H1 (cell line): Measurements from ENCODE around the gene NUFIP2. TPM values are rescaled to one million over a fixed set of nuclear protein-coding genes. Genes with fewer than 3 reads are reported as not detected.

Source experiments
- CTCF ChIA-PET: fragments of 300-600 bp; sonication (Branson Sonifier 250); formaldehyde crosslinking; loops from one replicate; lab custom pipeline; 2021; ENCODE audit not compliant: partially characterized antibody; lab: Charles Lee
- POLR2A ChIA-PET: fragments of 300-600 bp; sonication (Branson Sonifier 250); formaldehyde crosslinking; loops from one replicate; lab custom pipeline; 2021; ENCODE audit warnings: inconsistent platforms; ENCODE audit not compliant: partially characterized antibody; lab: Charles Lee
- DNase-seq, 2 experiments: peaks; one replicate each; pipeline versions ENCODE4 v3.0.0 to v3.0.0-alpha.2; 2010 to 2022; ENCODE audit warnings: low spot score in 2 of 2, low read depth in 1 of 2, mixed read lengths in 1 of 2
- FAIRE-seq: peaks from 2 replicates; lab custom pipeline; 2011; peaks lifted over from hg19 to GRCh38; lab: Jason Lieb, UNC
- H2AFZ ChIP-seq: 2 replicates; pipeline ENCODE4 v1.8.1; 2012; ENCODE audit warnings: low read length, inconsistent platforms
- H2AK5ac ChIP-seq: 2 replicates; pipeline ENCODE4 v1.6.1; 2013; ENCODE audit warnings: low read depth, low read length
- H2BK120ac ChIP-seq: replicated peaks from 2 replicates; pipeline ENCODE3; 2013; ENCODE audit warnings: low read depth, low read length, inconsistent platforms
- H2BK12ac ChIP-seq: 2 replicates; pipeline ENCODE4 v1.6.1; 2013; ENCODE audit warnings: low read depth, low read length
- H2BK15ac ChIP-seq: 2 replicates; pipeline ENCODE4 v1.6.1; 2013; ENCODE audit warnings: low read length
- H2BK20ac ChIP-seq: 2 replicates; pipeline ENCODE4 v1.6.1; 2013; ENCODE audit warnings: low read length
- H2BK5ac ChIP-seq: 2 replicates; pipeline ENCODE4 v1.6.1; 2013; ENCODE audit warnings: low read depth, low read length
- H3K14ac ChIP-seq: 2 replicates; pipeline ENCODE4 v1.6.1; 2013; ENCODE audit warnings: inconsistent platforms; ENCODE audit not compliant: insufficient read length
- H3K18ac ChIP-seq: 2 replicates; pipeline ENCODE4 v1.6.1; 2013; ENCODE audit warnings: low read length; ENCODE audit errors: extremely low read depth
- H3K23ac ChIP-seq: 2 replicates; pipeline ENCODE4 v1.6.1; 2013; ENCODE audit warnings: inconsistent platforms; ENCODE audit not compliant: insufficient read length
- H3K23me2 ChIP-seq: 2 replicates; pipeline ENCODE4 v1.6.1; 2013; ENCODE audit warnings: low read depth, low read length
- H3K27ac ChIP-seq: 2 replicates; pipeline ENCODE4 v1.6.1; 2011; ENCODE audit warnings: low read depth, low read length, inconsistent platforms
- H3K27me3 ChIP-seq, 4 experiments: replicated peaks in 1 of 4; 1 replicate in 1 of 4; 2 replicates in 3 of 4; pipeline versions ENCODE4 v1.6.1 to v1.8.1; 2011 to 2013; ENCODE audit warnings: low read length in 3 of 4, mild to moderate bottlenecking in 3 of 4, inconsistent platforms in 2 of 4, mixed read lengths in 2 of 4, moderate library complexity in 1 of 4; ENCODE audit not compliant: control insufficient read depth in 3 of 4, insufficient read depth in 3 of 4; ENCODE audit errors: extremely low read depth in 1 of 4
- H3K36me3 ChIP-seq, 4 experiments: 2 replicates each; pipeline versions ENCODE4 v1.6.1 to v1.8.1; 2011 to 2013; ENCODE audit warnings: mild to moderate bottlenecking in 4 of 4, low read length in 3 of 4, moderate library complexity in 2 of 4, control low read depth in 1 of 4, inconsistent platforms in 1 of 4; ENCODE audit not compliant: insufficient read depth in 4 of 4, control insufficient read depth in 2 of 4
- H3K4ac ChIP-seq: replicated peaks from 2 replicates; pipeline ENCODE3; 2013; ENCODE audit warnings: low read length, low read depth, mixed read lengths, inconsistent platforms; ENCODE audit not compliant: insufficient read length
- H3K4me1 ChIP-seq, 4 experiments: replicated peaks in 1 of 4; 1 replicate in 1 of 4; 2 replicates in 3 of 4; pipeline versions ENCODE4 v1.6.1 to v1.8.1; 2011 to 2013; ENCODE audit warnings: low read length in 3 of 4, inconsistent platforms in 2 of 4, mixed read lengths in 1 of 4; ENCODE audit not compliant: insufficient read depth in 4 of 4, control insufficient read depth in 3 of 4
- H3K4me2 ChIP-seq, 2 experiments: 2 replicates each; pipeline versions ENCODE4 v1.6.1 to v1.8.1; 2011 to 2013; ENCODE audit warnings: low read depth in 2 of 2, low read length in 2 of 2, control low read depth in 1 of 2, inconsistent platforms in 1 of 2, mild to moderate bottlenecking in 1 of 2; ENCODE audit not compliant: insufficient read depth in 1 of 2
- H3K4me3 ChIP-seq, 4 experiments: fragments of 200-600, 300-600 bp in 1 of 4; sonication (generic), shearing (Covaris generic), sonication (Bioruptor Twin) in 1 of 4; 2 replicates each; pipeline versions ENCODE4 v1.5.1 to v1.8.1; 2011 to 2016; ENCODE audit warnings: low read length in 4 of 4, low read depth in 3 of 4, control low read depth in 2 of 4, inconsistent platforms in 2 of 4, mild to moderate bottlenecking in 2 of 4, mixed read lengths in 1 of 4, moderate library complexity in 1 of 4; ENCODE audit not compliant: insufficient read depth in 2 of 4; ENCODE audit errors: extremely low read depth in 1 of 4
- H3K56ac ChIP-seq: replicated peaks from 2 replicates; pipeline ENCODE3; 2013; ENCODE audit warnings: low read depth, mild to moderate bottlenecking, mixed read lengths, low read length, inconsistent platforms; ENCODE audit not compliant: insufficient read length
- H3K79me1 ChIP-seq: 2 replicates; pipeline ENCODE4 v1.6.1; 2013; ENCODE audit warnings: low read depth, low read length, control low read depth
- H3K79me2 ChIP-seq, 2 experiments: 2 replicates each; pipeline versions ENCODE4 v1.6.1 to v1.8.1; 2012 to 2013; ENCODE audit warnings: low read length in 2 of 2, mild to moderate bottlenecking in 2 of 2, inconsistent platforms in 1 of 2; ENCODE audit not compliant: insufficient read depth in 2 of 2, control insufficient read depth in 1 of 2
- H3K9ac ChIP-seq, 4 experiments: replicated peaks in 1 of 4; 1 replicate in 1 of 4; 2 replicates in 3 of 4; pipeline versions ENCODE4 v1.6.1 to v1.8.1; 2011 to 2013; ENCODE audit warnings: low read depth in 3 of 4, low read length in 3 of 4, control low read depth in 2 of 4, mild to moderate bottlenecking in 2 of 4, moderate library complexity in 2 of 4, inconsistent platforms in 1 of 4; ENCODE audit errors: extremely low read depth in 1 of 4
- H3K9me3 ChIP-seq, 2 experiments: 2 replicates each; pipeline versions ENCODE4 v1.6.1 to v1.8.1; 2012 to 2013; ENCODE audit warnings: mild to moderate bottlenecking in 2 of 2, moderate library complexity in 2 of 2, control low read depth in 1 of 2, inconsistent platforms in 1 of 2, low read depth in 1 of 2, low read length in 1 of 2, mixed read lengths in 1 of 2; ENCODE audit not compliant: insufficient read depth in 2 of 2
- H4K20me1 ChIP-seq, 2 experiments: replicated peaks in 1 of 2; 2 replicates each; pipeline versions ENCODE3 to v1.8.1; 2011 to 2013; ENCODE audit warnings: inconsistent platforms in 2 of 2, low read length in 2 of 2, mild to moderate bottlenecking in 1 of 2; ENCODE audit not compliant: insufficient read depth in 2 of 2, control insufficient read depth in 1 of 2
- H4K5ac ChIP-seq: 2 replicates; pipeline ENCODE4 v1.6.1; 2013; ENCODE audit warnings: low read length, low read depth, mixed read lengths, inconsistent platforms; ENCODE audit not compliant: insufficient read length
- H4K8ac ChIP-seq: 2 replicates; pipeline ENCODE4 v1.8.0; 2013; ENCODE audit warnings: mild to moderate bottlenecking, moderate library complexity, low read length, inconsistent platforms; ENCODE audit not compliant: insufficient read depth; ENCODE audit errors: extremely low read depth
- H4K91ac ChIP-seq: replicated peaks from 2 replicates; pipeline ENCODE3; 2013; ENCODE audit warnings: low read length, mixed read lengths, inconsistent platforms; ENCODE audit not compliant: insufficient read length
- ASH2L ChIP-seq: fragments of 200-600, 300-600 bp; sonication (generic); IDR thresholded peaks from one replicate; pipeline ENCODE4 v1.7.1; 2017; ENCODE audit warnings: low read length
- SIX5 ChIP-seq: IDR thresholded peaks from 2 replicates; pipeline ENCODE4 v1.6.1; 2011; ENCODE audit warnings: mild to moderate bottlenecking, low read depth, low read length
- SP2 ChIP-seq: IDR thresholded peaks from 2 replicates; pipeline ENCODE4 v1.6.1; 2012; ENCODE audit warnings: mild to moderate bottlenecking, low read length, inconsistent platforms
- WGBS, 2 experiments: shearing (Covaris generic) in 1 of 2; methylation state at CpG; one replicate each; pipeline versions ENCODE4 v1.1.6 to v1.1.7; 2013 to 2015; ENCODE audit warnings: low lambda C conversion rate in 2 of 2, mixed read lengths in 2 of 2, inconsistent platforms in 1 of 2, low coverage in 1 of 2, missing lambda C conversion rate in 1 of 2; ENCODE audit not compliant: insufficient replicate concordance in 2 of 2, insufficient coverage in 1 of 2, insufficient read length in 1 of 2; ENCODE audit errors: extremely low coverage in 1 of 2, missing lambda C conversion rate in 1 of 2; 5-methylcytosine and 5-hydroxymethylcytosine counted together
- polyA plus RNA-seq, 7 experiments: library from polyadenylated mRNA; depleted of rRNA in 3 of 7; stranded (reverse) in 5 of 7; unstranded in 2 of 7; fragments of >200 nt in 5 of 7; fragments of 200-250 nt in 2 of 7; gene quantifications; 1 replicate in 5 of 7; 2 replicates in 1 of 7; 4 replicates in 1 of 7; pipeline versions ENCODE4 v1.2.1 to v1.2.3, GENCODE V29; 2011 to 2013; ENCODE audit warnings: missing spikeins in 2 of 7, mixed read lengths in 2 of 7
- total RNA-seq: library from RNA; stranded (reverse); fragmentation: NEBNext Ultra II Directional; extraction: Animal tissue kit (Norgen Biotek cat#: 25700); gene quantifications from 2 replicates; pipeline ENCODE4 v1.2.1, GENCODE V29; 2021

Gene NUFIP2
- total and polyA plus RNA-seq, 2 of the 8 experiments (the other 6 are each of a cell fraction or from before 2014, with no cell fraction given) = 65.9 to 118 TPM

DNA sequence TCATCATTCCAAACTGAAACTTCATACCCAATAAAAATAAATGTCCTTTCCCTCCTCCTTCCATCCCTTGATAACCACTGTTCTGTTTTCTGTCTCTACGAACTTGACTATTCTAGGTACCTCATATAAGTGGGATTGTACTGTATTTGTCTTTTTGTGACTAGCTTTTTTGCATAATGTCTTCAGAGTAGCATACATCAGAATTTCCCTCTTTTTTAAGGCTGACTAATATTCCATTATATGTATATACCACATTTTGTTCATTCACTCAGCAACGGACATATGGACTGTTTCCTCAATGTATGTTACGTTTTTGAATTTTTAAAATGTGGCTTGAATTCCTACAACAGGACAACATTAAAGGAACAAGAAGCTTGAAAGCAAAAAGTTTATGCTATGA lies 1.5 kb upstream of the NUFIP2 start:
- Histone ChIP-seq H2BK20ac (no peak overlapping the region), H3K4ac (no peak overlapping the region), H3K14ac (no peak overlapping the region), H4K5ac (no peak overlapping the region), H4K91ac (no peak overlapping the region), H3K4me3 (no peak overlapping the region), H3K4me1 (peaks cover 0 to 2% (median 0%) of the 10 kb centered on the region in 4 experiments; a peak in 1 of 7 replicates), H3K9me3 (no peaks in the 10 kb centered on the region), H4K20me1 (peaks cover 5 to 9% of the 10 kb centered on the region in 2 experiments), H3K56ac (no peak overlapping the region), H3K9ac (no peak overlapping the region), H4K8ac (no peak overlapping the region), H3K79me1 (no peaks in the 10 kb centered on the region), H3K18ac (no peak overlapping the region), H3K36me3 (peaks cover 0 to 4% (median 0%) of the 10 kb centered on the region in 4 experiments; a peak in 1 of 8 replicates), H2BK15ac (no peak overlapping the region), H3K27me3 (no peaks in the 10 kb centered on the region; a peak in 1 of 7 replicates), H2AK5ac (no peak overlapping the region), H3K79me2 (peaks cover 4 to 34% of the 10 kb centered on the region in 2 experiments), H2BK5ac (no peak overlapping the region), H3K23ac (no peak overlapping the region), H3K4me2 (no peak overlapping the region), H2AFZ (no peak overlapping the region), H2BK12ac (no peak overlapping the region), H3K27ac (no peak overlapping the region), H2BK120ac (no peak overlapping the region), H3K23me2 (peaks cover 2% of the 10 kb centered on the region; the same call in 1 of the 2 replicates)
- no peak for DNase-seq
- 92% methylated on average over 3 of the region's 3 CpGs; no CpG with 5 or more reads in 1 of the 2 experiments for WGBS, 2 experiments
- FAIRE-seq = no peak
- CTCF ChIA-PET = interaction anchor here (0.9 kb wide), 1 partner anchor 38 kb away, joined by 3 read pairs; no protein-coding TSS in a partner anchor
- POLR2A ChIA-PET = no interaction called here
- TF ChIP-seq SIX5 (no peak), ASH2L (no peak), SP2 (no peak)
